HepG2 (cell line): Measurements from ENCODE around the gene ENDOU.

Experiments
- ADNP ChIP-seq: sonication (generic); formaldehyde crosslinking; IDR thresholded peaks from 2 replicates; pipeline ENCODE4 v1.4.0; 2020; ENCODE audit warnings: missing genetic modification reagents
- CTCF ChIP-seq: sonication (generic); formaldehyde crosslinking; IDR thresholded peaks from 2 replicates; pipeline ENCODE4 v1.5.0; 2020; ENCODE audit warnings: mild to moderate bottlenecking, missing genetic modification reagents, moderate library complexity
- MIXL1 ChIP-seq: IDR thresholded peaks from 2 replicates; pipeline ENCODE4 v1.6.1; 2016
- MTA1 ChIP-seq: sonication (generic); formaldehyde crosslinking; IDR thresholded peaks from 2 replicates; pipeline ENCODE4 v1.4.0; 2020; ENCODE audit warnings: missing genetic modification reagents, mild to moderate bottlenecking, borderline replicate concordance
- MXI1 ChIP-seq: IDR thresholded peaks from 3 replicates; pipeline ENCODE4 v1.6.1; 2012; ENCODE audit warnings: low read depth, low read length, inconsistent platforms, borderline replicate concordance
- RAD21 ChIP-seq: fragments of 450-650 bp; formaldehyde crosslinking; IDR thresholded peaks from 2 replicates; pipeline ENCODE4 v1.5.0; 2020; ENCODE audit warnings: mild to moderate bottlenecking
- REPIN1 ChIP-seq: sonication (generic); formaldehyde crosslinking; IDR thresholded peaks from 2 replicates; pipeline ENCODE4 v1.8.0; 2022; ENCODE audit warnings: missing genetic modification reagents, low read depth, mild to moderate bottlenecking, borderline replicate concordance
- SOX6 ChIP-seq, 2 experiments: fragments of 450-650 bp in 1 of 2; sonication (generic) in 1 of 2; formaldehyde crosslinking in 1 of 2; IDR thresholded peaks; 2 replicates each; pipeline versions ENCODE4 v1.4.0 to v1.6.1; 2017 to 2020; ENCODE audit warnings: antibody characterized with exemption in 1 of 2, mild to moderate bottlenecking in 1 of 2, missing genetic modification reagents in 1 of 2
- SP1 ChIP-seq, 2 experiments: fragments of 450-650 bp in 1 of 2; sonication (generic) in 1 of 2; formaldehyde crosslinking in 1 of 2; IDR thresholded peaks; 2 replicates each; pipeline versions ENCODE4 v1.4.0 to v1.6.1; 2016 to 2020; ENCODE audit warnings: missing genetic modification reagents in 1 of 2
- THRA ChIP-seq: sonication (generic); formaldehyde crosslinking; IDR thresholded peaks from 2 replicates; pipeline ENCODE4 v1.4.0; 2020; ENCODE audit warnings: missing genetic modification reagents, borderline replicate concordance
- U2AF1 ChIP-seq: fragments of 200-400 bp; formaldehyde crosslinking; optimal IDR thresholded peaks from 2 replicates; pipeline ENCODE3; 2017; ENCODE audit warnings: mild to moderate bottlenecking, low read depth, low read length
- TF ChIP-seq, protein P1 (sequence below): sonication (generic); formaldehyde crosslinking; IDR thresholded peaks from 2 replicates; pipeline ENCODE4 v1.5.0; 2020; ENCODE audit warnings: mild to moderate bottlenecking, missing genetic modification reagents

DNA sequence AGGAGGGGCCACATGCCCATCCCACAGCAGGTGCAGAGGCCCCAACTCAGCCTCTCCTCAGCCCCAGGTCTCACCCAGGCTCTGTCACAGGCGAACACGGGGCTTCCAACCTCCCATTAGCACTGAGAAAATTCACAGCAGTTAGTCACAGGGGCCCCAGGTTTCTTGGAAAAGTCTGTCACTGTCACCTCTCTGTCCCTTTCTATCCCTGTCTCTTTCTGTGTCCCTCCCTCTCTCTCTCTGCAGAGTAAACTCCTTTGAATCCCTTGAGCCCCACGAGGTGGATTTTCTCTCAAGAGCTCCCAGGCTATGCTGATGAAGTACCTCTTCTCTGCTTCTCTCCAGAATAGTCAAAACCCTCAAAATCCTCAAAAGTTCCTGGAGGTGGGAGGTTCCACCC, 14.0 kb upstream of the ENDOU start:
- TF ChIP-seq SP1 (IDR thresholded peaks at IDR 0.05) = no peak
- no peak for TF ChIP-seq SP1 (CRISPR knock-in tag; IDR thresholded peaks at IDR 0.05)
- TF ChIP-seq MTA1 (CRISPR knock-in tag) = no peak
- no peak for TF ChIP-seq MXI1
- no peak for TF ChIP-seq THRA
- TF ChIP-seq U2AF1 = no peak
- TF ChIP-seq, protein P1, sequence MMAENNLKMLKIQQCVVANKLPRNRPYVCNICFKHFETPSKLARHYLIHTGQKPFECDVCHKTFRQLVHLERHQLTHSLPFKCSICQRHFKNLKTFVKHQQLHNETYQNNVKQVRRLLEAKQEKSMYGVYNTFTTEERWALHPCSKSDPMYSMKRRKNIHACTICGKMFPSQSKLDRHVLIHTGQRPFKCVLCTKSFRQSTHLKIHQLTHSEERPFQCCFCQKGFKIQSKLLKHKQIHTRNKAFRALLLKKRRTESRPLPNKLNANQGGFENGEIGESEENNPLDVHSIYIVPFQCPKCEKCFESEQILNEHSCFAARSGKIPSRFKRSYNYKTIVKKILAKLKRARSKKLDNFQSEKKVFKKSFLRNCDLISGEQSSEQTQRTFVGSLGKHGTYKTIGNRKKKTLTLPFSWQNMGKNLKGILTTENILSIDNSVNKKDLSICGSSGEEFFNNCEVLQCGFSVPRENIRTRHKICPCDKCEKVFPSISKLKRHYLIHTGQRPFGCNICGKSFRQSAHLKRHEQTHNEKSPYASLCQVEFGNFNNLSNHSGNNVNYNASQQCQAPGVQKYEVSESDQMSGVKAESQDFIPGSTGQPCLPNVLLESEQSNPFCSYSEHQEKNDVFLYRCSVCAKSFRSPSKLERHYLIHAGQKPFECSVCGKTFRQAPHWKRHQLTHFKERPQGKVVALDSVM (CRISPR knock-in tag) = no peak
- TF ChIP-seq CTCF (CRISPR knock-in tag) = no peak
- no peak for TF ChIP-seq ADNP (CRISPR knock-in tag)
- no peak for TF ChIP-seq RAD21 (CRISPR knock-in tag)
- TF ChIP-seq REPIN1 (CRISPR knock-in tag) = no peak
- TF ChIP-seq MIXL1 (CRISPR knock-in tag) = no peak
- TF ChIP-seq SOX6 (IDR thresholded peaks at IDR 0.05) = no peak
- TF ChIP-seq SOX6 (CRISPR knock-in tag; IDR thresholded peaks at IDR 0.05) = no peak
